Mucosa of descending colon (tissue), 3 donors: ENCODE measurements around the gene PPP6R2. TPM values are rescaled to one million over a fixed set of nuclear protein-coding genes. Genes with fewer than 3 reads are reported as not detected.

ENCODE experiments used
- ATAC-seq: fragments of 200-7000 bp; cut with Tn5 transposase; one replicate; pipeline ENCODE4 v1.9.1; 2020; ENCODE audit warnings: mild to moderate bottlenecking, moderate library complexity
- DNase-seq, 3 donors: peaks; one replicate each; pipeline ENCODE4 v3.0.0-alpha.2; 2020
- H3K36me3 ChIP-seq: fragments of 200-600 bp; one replicate; pipeline ENCODE4 v1.8.0; 2021; ENCODE audit warnings: low read depth, mild to moderate bottlenecking
- H3K4me1 ChIP-seq: fragments of 200-600 bp; one replicate; pipeline ENCODE4 v1.8.0; 2021; ENCODE audit warnings: low read depth, mild to moderate bottlenecking
- H3K4me3 ChIP-seq: fragments of 200-600 bp; one replicate; pipeline ENCODE4 v1.8.0; 2021; ENCODE audit warnings: mild to moderate bottlenecking
- H3K9me3 ChIP-seq: fragments of 200-600 bp; one replicate; pipeline ENCODE4 v1.8.0; 2021; ENCODE audit warnings: mild to moderate bottlenecking
- CTCF ChIP-seq: fragments of 200-600 bp; IDR thresholded peaks from one replicate; pipeline ENCODE4 v1.8.0; 2022; ENCODE audit warnings: antibody characterized with exemption, mild to moderate bottlenecking
- intact Hi-C, 2 donors: fragments of 100-400 bp; cut with DNase I in 1 of 2; cut with micrococcal nuclease in 1 of 2; formaldehyde crosslinking; loops; one replicate each; pipeline versions ENCODE4 v1.11.0 to v1.11.1; 2022; cut with DNase I, micrococcal nuclease
- total RNA-seq, 3 donors: library from RNA; stranded (reverse); fragmentation: NEBNext Ultra II Directional in 2 of 3; extraction: Animal tissue kit (Norgen Biotek cat#: 25700) in 2 of 3; gene quantifications; one replicate each; pipeline versions ENCODE4 v1.2.1 to v1.2.4, GENCODE V29; 2021 to 2023
- donor health status: DM: no; HTN: no; CAD: no; lungs with moderate emphysema.
- donor health status: DM: no; HTN: no; CAD: no.
- donor health status: DM: no; HTN: yes; CAD: no.

The PPP6R2 gene
- total RNA-seq, 3 donors from 2014 or later, result 54.3 to 61.7 (median 58.8) TPM

- peak in 1 of 3 donors; percentile 37 for DNase-seq
Observed at GRCh38 chr22:50434849-50435248, 91.7 kb downstream of the PPP6R2 start.

DNA sequence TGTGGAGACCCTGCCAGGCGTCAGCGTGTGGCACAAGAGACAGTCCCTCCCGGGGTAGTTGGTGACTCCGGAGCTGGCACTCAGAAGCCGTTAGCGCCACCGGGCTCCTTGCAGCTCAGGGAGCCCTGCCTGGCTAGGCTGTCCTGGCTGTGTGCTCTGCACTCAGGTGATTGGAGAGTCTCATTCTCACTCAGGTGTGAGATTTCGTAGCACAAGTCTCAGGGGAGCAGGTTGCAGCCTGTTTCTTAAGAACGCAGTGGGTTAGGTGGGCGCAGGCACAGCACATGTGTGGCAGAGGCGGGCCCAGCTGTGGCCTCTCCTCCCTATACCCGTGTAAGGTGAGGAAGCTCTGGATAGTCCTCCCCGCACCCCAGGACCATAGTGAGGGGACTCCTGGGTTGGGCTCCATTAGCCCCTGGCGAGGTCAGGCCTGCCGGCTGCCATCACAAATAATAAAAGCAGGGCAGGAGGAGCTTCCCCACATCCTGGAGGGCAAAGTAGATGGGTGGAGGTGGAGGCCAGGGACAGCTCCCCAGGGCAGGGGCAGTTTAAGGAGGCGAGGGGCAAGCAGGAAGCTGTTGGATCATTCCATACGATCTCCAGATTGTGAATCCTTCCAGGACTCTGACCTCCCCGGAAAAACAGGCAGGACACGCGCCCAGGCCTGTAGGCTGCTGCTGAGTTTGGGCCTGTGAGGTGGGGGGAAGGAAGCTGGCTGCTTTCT, 92.3 kb downstream of the PPP6R2 start:
- Histone ChIP-seq H3K36me3 (peaks cover 4% of the 10 kb centered on the region), H3K4me3 (no peak overlapping the region), H3K4me1 (no peaks in the 10 kb centered on the region), H3K9me3 (no peaks in the 10 kb centered on the region)
- ATAC-seq (no peak), DNase-seq (peak in 1 of 3 donors; percentile 43)
- intact Hi-C loops, result no loop called here
- TF ChIP-seq CTCF, result no peak

More at GRCh38 chr22:50434849-50435248, 91.7 kb downstream of the PPP6R2 start:
- Histone ChIP-seq H3K36me3 (peaks cover 4% of the 10 kb centered on the region), H3K9me3 (no peaks in the 10 kb centered on the region), H3K4me1 (no peaks in the 10 kb centered on the region), H3K4me3 (no peak overlapping the region)
- no peak for ATAC-seq
- intact Hi-C loops, result no loop called here
- no peak for TF ChIP-seq CTCF

DNA sequence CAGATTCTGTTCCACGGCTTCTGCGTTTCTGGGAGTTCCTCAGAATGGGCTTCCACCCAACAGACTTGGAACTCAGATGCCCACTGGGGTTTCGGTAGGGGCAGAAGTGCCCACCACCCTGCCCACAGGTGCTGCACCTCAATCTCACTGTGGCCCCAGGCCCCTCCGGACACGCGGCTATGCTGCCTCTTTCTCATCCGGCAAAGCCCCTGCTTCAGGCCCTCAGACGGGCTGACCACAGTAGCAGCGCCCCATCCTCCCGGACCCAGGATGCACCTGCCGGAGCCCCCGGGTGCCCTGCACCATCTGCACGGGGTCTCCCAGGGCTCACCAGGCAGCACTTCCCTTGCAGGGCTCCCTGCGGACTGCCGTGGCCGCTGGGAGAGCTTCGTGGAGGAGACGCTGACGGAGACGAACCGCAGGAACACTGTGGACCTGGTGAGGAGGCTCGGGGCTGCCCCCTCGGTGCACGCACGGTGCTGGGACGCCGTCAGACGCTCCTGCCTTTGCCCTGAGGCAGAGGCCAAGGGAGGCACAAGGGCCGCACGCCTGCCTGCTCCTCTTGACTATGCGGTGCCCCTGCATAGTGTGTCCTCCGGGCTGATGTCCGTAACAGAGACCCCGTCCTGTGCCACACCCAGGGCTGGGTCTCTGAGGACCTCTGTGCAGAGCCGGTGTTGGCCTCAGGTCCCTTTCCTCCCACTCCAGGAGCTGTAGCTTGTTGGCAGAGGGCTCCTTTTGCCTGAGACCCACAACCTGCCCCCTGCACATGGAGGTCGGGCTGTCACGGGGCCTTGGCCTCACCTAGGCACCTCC, 93.1 kb downstream of the PPP6R2 start:
- intact Hi-C loops, result no loop called here
- Histone ChIP-seq H3K36me3 (peaks cover 4% of the 10 kb centered on the region), H3K4me3 (no peak overlapping the region), H3K4me1 (no peaks in the 10 kb centered on the region), H3K9me3 (no peaks in the 10 kb centered on the region)
- DNase-seq, result peak in 1 of 3 donors; percentile 38
- no peak for TF ChIP-seq CTCF
- no peak for ATAC-seq

GRCh38 chr22:50436841-50437341, 93.8 kb downstream of the PPP6R2 start:
- Histone ChIP-seq H3K36me3 (no peaks in the 10 kb centered on the region), H3K4me1 (no peaks in the 10 kb centered on the region), H3K4me3 (no peak overlapping the region), H3K9me3 (no peaks in the 10 kb centered on the region)
- no peak for TF ChIP-seq CTCF
- intact Hi-C loops, result no loop called here
- ATAC-seq, result no peak
- DNase-seq, result peak in 1 of 3 donors; percentile 42

GRCh38 chr22:50437511-50438304, 94.6 kb downstream of the PPP6R2 start:
- Histone ChIP-seq H3K4me3 (no peak overlapping the region), H3K9me3 (no peaks in the 10 kb centered on the region), H3K36me3 (no peaks in the 10 kb centered on the region), H3K4me1 (no peaks in the 10 kb centered on the region)
- DNase-seq (peak in 1 of 3 donors; percentile 46), ATAC-seq (no peak)
- intact Hi-C loops, result no loop called here
- no peak for TF ChIP-seq CTCF
